Kidney (tissue), 14 donors: Measurements from ENCODE around the gene ZNF423. TPM values are rescaled to one million over a fixed set of nuclear protein-coding genes. Genes with fewer than 3 reads are reported as not detected.
A peak's percentile ranks its signal among the peaks of the same experiment; 100 is the strongest.

Experiments used
- DNase-seq, 5 donors: peaks; one replicate each; pipeline ENCODE4 v3.0.0-alpha.2; 2013 to 2020
- FAIRE-seq: peaks from 2 replicates; lab custom pipeline; 2012; peaks lifted over from hg19 to GRCh38; lab: Jason Lieb, UNC
- H3K27ac ChIP-seq, 2 donors: one replicate each; pipeline ENCODE4 v1.7.0; 2013; ENCODE audit warnings: low read depth in 2 of 2, low read length in 2 of 2, inconsistent platforms in 1 of 2
- H3K27me3 ChIP-seq: one replicate; pipeline ENCODE4 v1.7.1; 2013; ENCODE audit warnings: low read length, inconsistent platforms; ENCODE audit not compliant: control insufficient read depth, insufficient read depth
- H3K36me3 ChIP-seq, 3 donors: one replicate each; pipeline versions ENCODE4 v1.7.0 to v1.7.1; 2013; ENCODE audit warnings: low read length in 3 of 3, control low read depth in 1 of 3, inconsistent platforms in 1 of 3; ENCODE audit not compliant: insufficient read depth in 3 of 3, control insufficient read depth in 2 of 3
- H3K4me1 ChIP-seq, 3 donors: one replicate each; pipeline versions ENCODE4 v1.7.0 to v1.7.1; 2013; ENCODE audit warnings: low read length in 3 of 3, inconsistent platforms in 1 of 3, low read depth in 1 of 3; ENCODE audit not compliant: control insufficient read depth in 2 of 3, insufficient read depth in 2 of 3
- H3K4me3 ChIP-seq, 3 donors: one replicate each; pipeline versions ENCODE4 v1.7.0 to v1.8.1; 2013; ENCODE audit warnings: low read length in 3 of 3, control low read depth in 1 of 3, inconsistent platforms in 1 of 3
- H3K9ac ChIP-seq, 3 donors: one replicate each; pipeline versions ENCODE4 v1.7.0 to v1.7.1; 2013; ENCODE audit warnings: low read length in 3 of 3, control low read depth in 1 of 3, inconsistent platforms in 1 of 3
- H3K9me3 ChIP-seq, 3 donors: one replicate each; pipeline versions ENCODE4 v1.7.0 to v1.7.1; 2013; ENCODE audit warnings: low read length in 3 of 3, control low read depth in 1 of 3, inconsistent platforms in 1 of 3; ENCODE audit not compliant: control insufficient read depth in 2 of 3, insufficient read depth in 1 of 3
- intact Hi-C: fragments of 100-400 bp; cut with DNase I; formaldehyde crosslinking; loops from one replicate; pipeline ENCODE4 v1.11.1; 2022
- polyA plus RNA-seq: library from polyadenylated mRNA; stranded (reverse); fragments of 350-450 nt; fragmentation: Illumina TruSeq; extraction: RNeasy Lipid Tissue Mini Kit (QIAGEN cat#74804); gene quantifications from one replicate; pipeline ENCODE4 v1.2.3, GENCODE V29; 2014; ENCODE audit warnings: low read depth, low replicate concordance; ENCODE audit not compliant: insufficient read depth
- total RNA-seq: library from RNA; stranded (reverse); fragmentation: NEBNext Ultra II Directional; extraction: Animal tissue kit (Norgen Biotek cat#: 25700); gene quantifications from one replicate; pipeline ENCODE4 v1.2.1, GENCODE V29; 2021
- TF ChIP-seq, protein P1 (sequence below): IDR thresholded peaks from 3 replicates; pipeline ENCODE4 v1.5.1; 2012; ENCODE audit warnings: mild to moderate bottlenecking, moderate library complexity, borderline replicate concordance; ENCODE audit not compliant: insufficient read depth; ENCODE audit errors: extremely low read depth
- donor health status: control.
- donor health status: control.
- donor health status: control.
- donor health status: control.
- donor health status: control.
- donor health status: DM: yes; HTN: yes; CAD: no.
- donor health status: Normal renal cell carcinoma (clear cell type).

ZNF423 gene
- total and polyA plus RNA-seq, 2 donors from 2014 or later = 2.0 to 8.4 TPM

DNA sequence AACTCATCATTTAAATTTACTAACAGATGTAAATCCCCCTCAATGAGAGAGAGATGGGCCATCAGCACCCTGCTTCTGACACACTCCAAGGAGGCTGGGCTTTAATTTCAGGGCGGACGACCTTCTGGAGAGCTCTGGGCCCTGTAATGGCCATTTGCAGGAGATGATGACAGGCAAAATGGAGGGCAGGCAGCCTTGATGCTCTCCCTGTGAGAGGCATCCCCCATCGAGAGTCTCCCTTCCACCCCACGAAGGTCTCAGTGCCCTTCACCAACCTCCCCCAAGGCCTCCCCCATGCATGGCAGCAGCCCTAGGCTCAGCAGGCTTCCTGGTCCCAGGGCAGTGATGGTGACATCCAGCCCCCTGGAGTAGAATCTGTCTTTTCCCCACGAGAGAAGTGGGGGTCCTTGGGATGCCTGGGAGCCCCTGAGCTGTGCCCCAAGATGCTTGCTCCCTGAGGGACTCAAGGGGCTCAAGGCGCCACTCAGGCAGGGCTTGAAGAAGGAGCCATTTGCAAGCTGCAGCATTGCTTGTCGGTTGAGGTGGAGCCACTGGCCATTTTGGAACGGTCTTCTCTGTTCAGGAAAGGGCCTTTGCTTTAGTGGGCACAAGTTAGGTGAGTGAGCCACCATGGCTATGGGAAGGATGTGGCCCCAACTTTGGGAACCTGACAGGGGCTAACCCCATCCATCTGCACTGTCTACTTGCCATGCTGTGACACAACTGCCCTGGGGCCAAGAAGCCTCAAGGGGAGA lies 399.7 kb downstream of the ZNF423 start:
- Histone ChIP-seq H3K36me3 (no peaks in the 10 kb centered on the region), H3K9ac (no peak overlapping the region), H3K27ac (no peak overlapping the region), H3K4me3 (no peak overlapping the region), H3K9me3 (no peaks in the 10 kb centered on the region), H3K4me1 (no peaks in the 10 kb centered on the region), H3K27me3 (no peaks in the 10 kb centered on the region)
- no peak for FAIRE-seq
- intact Hi-C loops = no loop called here
- peak in 1 of 5 donors; percentile 22 for DNase-seq
- TF ChIP-seq, protein P1, sequence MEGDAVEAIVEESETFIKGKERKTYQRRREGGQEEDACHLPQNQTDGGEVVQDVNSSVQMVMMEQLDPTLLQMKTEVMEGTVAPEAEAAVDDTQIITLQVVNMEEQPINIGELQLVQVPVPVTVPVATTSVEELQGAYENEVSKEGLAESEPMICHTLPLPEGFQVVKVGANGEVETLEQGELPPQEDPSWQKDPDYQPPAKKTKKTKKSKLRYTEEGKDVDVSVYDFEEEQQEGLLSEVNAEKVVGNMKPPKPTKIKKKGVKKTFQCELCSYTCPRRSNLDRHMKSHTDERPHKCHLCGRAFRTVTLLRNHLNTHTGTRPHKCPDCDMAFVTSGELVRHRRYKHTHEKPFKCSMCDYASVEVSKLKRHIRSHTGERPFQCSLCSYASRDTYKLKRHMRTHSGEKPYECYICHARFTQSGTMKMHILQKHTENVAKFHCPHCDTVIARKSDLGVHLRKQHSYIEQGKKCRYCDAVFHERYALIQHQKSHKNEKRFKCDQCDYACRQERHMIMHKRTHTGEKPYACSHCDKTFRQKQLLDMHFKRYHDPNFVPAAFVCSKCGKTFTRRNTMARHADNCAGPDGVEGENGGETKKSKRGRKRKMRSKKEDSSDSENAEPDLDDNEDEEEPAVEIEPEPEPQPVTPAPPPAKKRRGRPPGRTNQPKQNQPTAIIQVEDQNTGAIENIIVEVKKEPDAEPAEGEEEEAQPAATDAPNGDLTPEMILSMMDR = no peak

DNA sequence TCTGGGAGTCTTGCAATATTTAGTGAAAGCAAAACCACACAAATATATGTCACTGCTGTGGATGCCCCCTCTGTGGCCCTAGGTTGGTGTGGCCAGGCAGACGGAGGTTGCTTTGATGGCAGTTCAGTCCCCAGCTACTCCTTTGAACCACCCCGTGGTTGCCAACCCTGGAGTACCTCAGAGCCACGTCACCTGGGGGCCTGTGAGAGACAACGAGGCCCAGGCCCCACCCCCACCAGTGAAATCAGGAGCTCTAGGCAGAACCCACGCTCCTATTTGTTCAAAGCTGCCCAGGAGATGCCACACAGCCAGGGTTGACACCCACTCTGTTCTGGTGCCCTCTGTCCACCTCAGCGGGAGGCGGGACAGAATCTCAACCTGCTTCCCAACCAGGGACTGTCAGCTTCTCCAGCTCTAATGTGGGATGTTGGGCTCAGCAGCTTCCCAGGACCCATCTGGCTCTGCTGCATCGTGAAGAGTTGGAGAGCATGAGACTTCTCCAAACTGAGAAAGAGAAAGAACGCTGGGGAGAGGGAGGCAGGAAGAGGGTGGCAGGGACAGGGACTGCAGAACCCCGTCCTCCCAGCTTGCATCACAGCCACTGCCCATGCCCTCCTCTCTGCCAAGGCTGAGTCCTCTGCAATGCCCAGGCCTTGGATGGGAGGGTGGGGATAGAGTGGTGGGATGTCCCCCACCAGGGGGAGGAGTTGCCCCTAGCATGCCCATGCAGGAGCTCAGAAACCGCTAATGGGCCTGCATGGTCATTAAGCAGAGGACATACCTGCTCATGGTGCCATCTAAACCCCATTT lies 400.5 kb downstream of the ZNF423 start:
- FAIRE-seq = no peak
- TF ChIP-seq, protein P1 = no peak
- Histone ChIP-seq H3K36me3 (no peaks in the 10 kb centered on the region), H3K27ac (no peak overlapping the region), H3K4me3 (no peak overlapping the region), H3K9ac (no peak overlapping the region), H3K27me3 (no peaks in the 10 kb centered on the region), H3K9me3 (no peaks in the 10 kb centered on the region), H3K4me1 (no peaks in the 10 kb centered on the region)
- peak in 1 of 5 donors; percentile 31 for DNase-seq
- intact Hi-C loops = no loop called here

GRCh38 chr16:49454426-49455180 lies 401.3 kb downstream of the ZNF423 start:
- no peak for FAIRE-seq
- no peaks in the 10 kb centered on the region for H3K9me3 ChIP-seq
- H3K27ac ChIP-seq = no peak overlapping the region
- TF ChIP-seq, protein P1 = no peak
- H3K27me3 ChIP-seq = no peaks in the 10 kb centered on the region
- H3K9ac ChIP-seq = no peak overlapping the region
- DNase-seq = peak in 1 of 5 donors; percentile 22
- H3K36me3 ChIP-seq = no peaks in the 10 kb centered on the region
- H3K4me1 ChIP-seq = no peaks in the 10 kb centered on the region
- no peak overlapping the region for H3K4me3 ChIP-seq
- intact Hi-C loops = no loop called here
